ENCODE results near the gene TPCN2. TPM values are rescaled to one million over a fixed set of nuclear protein-coding genes. Genes with fewer than 3 reads are reported as not detected.

The TPCN2 gene
- total RNA-seq, 5 donors from 2014 or later (not counting 1 experiment from before 2014, with no cell fraction given): 14.9 to 34.3 (median 19.4) TPM

GRCh38 chr11:69173925-69174581 lies 125.3 kb downstream of the TPCN2 start:
- Mint-ChIP-seq H3K4me3 (no peak overlapping the region), H3K27me3 (no peaks in the 10 kb centered on the region)
- no peak for ATAC-seq (replicated peaks in 1 of 4)

GRCh38 chr11:69174841-69175240 lies 126.1 kb downstream of the TPCN2 start:
- no peaks in the 10 kb centered on the region for H3K9me3 ChIP-seq
- H3K27me3 ChIP-seq (replicated peaks in 1 of 2; ENCODE audit: control insufficient read depth in 2 of 2, extremely low read depth in 1 of 2, insufficient read depth in 2 of 2, low read length in 1 of 2): peaks cover 0 to 7% of the 10 kb centered on the region in 2 experiments
- H3K4me1 ChIP-seq (ENCODE audit: control insufficient read depth in 1 of 2, extremely low read depth in 1 of 2, insufficient read depth in 2 of 2, low read length in 2 of 2): no peaks in the 10 kb centered on the region
- CTCF ChIA-PET: no interaction called here
- POLR2A ChIA-PET: no interaction called here
- no peak overlapping the region for H3K27ac ChIP-seq (ENCODE audit: low read length)
- ATAC-seq (replicated peaks in 1 of 4): no peak
- H3K27ac Mint-ChIP-seq: no peak overlapping the region
- WGBS (ENCODE audit: insufficient coverage): no CpG with 5 or more reads among the region's 2 CpGs
- no peaks in the 10 kb centered on the region for H3K36me3 Mint-ChIP-seq
- no peaks in the 10 kb centered on the region for H3K4me1 Mint-ChIP-seq
- H3K27me3 Mint-ChIP-seq: no peaks in the 10 kb centered on the region
- no peak overlapping the region for H3K4me3 ChIP-seq (ENCODE audit: control insufficient read depth in 1 of 2, extremely low read depth in 1 of 2, low read length in 1 of 2)
- no peaks in the 10 kb centered on the region for H3K36me3 ChIP-seq (ENCODE audit: control insufficient read depth in 2 of 2, extremely low read depth in 1 of 2, insufficient read depth in 1 of 2, low read length in 1 of 2)
- H3K9me3 Mint-ChIP-seq: peaks cover 2 to 3% (median 3%) of the 10 kb centered on the region in 3 donors
- no peak for DNase-seq
- H3K4me3 Mint-ChIP-seq: no peak overlapping the region

More at GRCh38 chr11:69173925-69174581, 125.3 kb downstream of the TPCN2 start:
- no peak overlapping the region for H3K27ac Mint-ChIP-seq
- no peaks in the 10 kb centered on the region for H3K9me3 ChIP-seq
- peaks cover 2 to 3% (median 3%) of the 10 kb centered on the region in 3 donors for H3K9me3 Mint-ChIP-seq
- H3K27me3 ChIP-seq (replicated peaks in 1 of 2; ENCODE audit: control insufficient read depth in 2 of 2, extremely low read depth in 1 of 2, insufficient read depth in 2 of 2, low read length in 1 of 2): peaks cover 0 to 10% of the 10 kb centered on the region in 2 experiments
- DNase-seq: no peak
- no peaks in the 10 kb centered on the region for H3K4me1 Mint-ChIP-seq
- H3K4me1 ChIP-seq (ENCODE audit: control insufficient read depth in 1 of 2, extremely low read depth in 1 of 2, insufficient read depth in 2 of 2, low read length in 2 of 2): no peaks in the 10 kb centered on the region
- no peak overlapping the region for H3K4me3 ChIP-seq (ENCODE audit: control insufficient read depth in 1 of 2, extremely low read depth in 1 of 2, low read length in 1 of 2)
- POLR2A ChIA-PET: no interaction called here
- no peaks in the 10 kb centered on the region for H3K36me3 Mint-ChIP-seq
- H3K27ac ChIP-seq (ENCODE audit: low read length): no peak overlapping the region
- H3K36me3 ChIP-seq (ENCODE audit: control insufficient read depth in 2 of 2, extremely low read depth in 1 of 2, insufficient read depth in 1 of 2, low read length in 1 of 2): no peaks in the 10 kb centered on the region
- 97% methylated on average over 7 of the region's 8 CpGs for WGBS (ENCODE audit: insufficient coverage)
- CTCF ChIA-PET: no interaction called here

- Mint-ChIP-seq H3K9me3 (peaks cover 2 to 6% (median 5%) of the 10 kb centered on the region in 3 donors), H3K4me3 (no peak overlapping the region), H3K36me3 (no peaks in the 10 kb centered on the region), H3K4me1 (no peaks in the 10 kb centered on the region), H3K27ac (no peak overlapping the region), H3K27me3 (peaks cover 3 to 7% of the 10 kb centered on the region in 2 donors)
- ChIA-PET POLR2A (no interaction called here), CTCF (no interaction called here)
- DNase-seq: no peak
- no peaks in the 10 kb centered on the region for H3K36me3 ChIP-seq (ENCODE audit: control insufficient read depth in 2 of 2, extremely low read depth in 1 of 2, insufficient read depth in 1 of 2, low read length in 1 of 2)
- ATAC-seq (replicated peaks in 1 of 4): no peak
- peaks cover 0 to 15% of the 10 kb centered on the region in 2 experiments for H3K27me3 ChIP-seq (replicated peaks in 1 of 2; ENCODE audit: control insufficient read depth in 2 of 2, extremely low read depth in 1 of 2, insufficient read depth in 2 of 2, low read length in 1 of 2)
- H3K4me1 ChIP-seq (ENCODE audit: control insufficient read depth in 1 of 2, extremely low read depth in 1 of 2, insufficient read depth in 2 of 2, low read length in 2 of 2): no peaks in the 10 kb centered on the region
- no peak overlapping the region for H3K4me3 ChIP-seq (ENCODE audit: control insufficient read depth in 1 of 2, extremely low read depth in 1 of 2, low read length in 1 of 2)
- WGBS (ENCODE audit: insufficient coverage): 84% methylated on average over 8 of the region's 9 CpGs
- no peak overlapping the region for H3K27ac ChIP-seq (ENCODE audit: low read length)
- H3K9me3 ChIP-seq: no peaks in the 10 kb centered on the region
Measured at GRCh38 chr11:69178819-69179482, 130.2 kb downstream of the TPCN2 start.

- POLR2A ChIA-PET: no interaction called here
- no peaks in the 10 kb centered on the region for H3K4me1 Mint-ChIP-seq
- ATAC-seq (replicated peaks in 1 of 4) (no peak), DNase-seq (no peak)
- H3K27me3 ChIP-seq (replicated peaks in 1 of 2; ENCODE audit: control insufficient read depth in 2 of 2, extremely low read depth in 1 of 2, insufficient read depth in 2 of 2, low read length in 1 of 2): peaks cover 0 to 15% of the 10 kb centered on the region in 2 experiments
- peaks cover 2 to 5% (median 3%) of the 10 kb centered on the region in 3 donors for H3K9me3 Mint-ChIP-seq
- H3K4me3 ChIP-seq (ENCODE audit: control insufficient read depth in 1 of 2, extremely low read depth in 1 of 2, low read length in 1 of 2): no peak overlapping the region
- CTCF ChIA-PET: no interaction called here
- no peak overlapping the region for H3K27ac Mint-ChIP-seq
- no peak overlapping the region for H3K27ac ChIP-seq (ENCODE audit: low read length)
- 60% methylated on average over 8 of the region's 9 CpGs for WGBS (ENCODE audit: insufficient coverage)
- no peaks in the 10 kb centered on the region for H3K36me3 ChIP-seq (ENCODE audit: control insufficient read depth in 2 of 2, extremely low read depth in 1 of 2, insufficient read depth in 1 of 2, low read length in 1 of 2)
- peaks cover 3 to 7% of the 10 kb centered on the region in 2 donors for H3K27me3 Mint-ChIP-seq
- H3K9me3 ChIP-seq: no peaks in the 10 kb centered on the region
- H3K4me1 ChIP-seq (ENCODE audit: control insufficient read depth in 1 of 2, extremely low read depth in 1 of 2, insufficient read depth in 2 of 2, low read length in 2 of 2): no peaks in the 10 kb centered on the region
- H3K36me3 Mint-ChIP-seq: no peaks in the 10 kb centered on the region
- no peak overlapping the region for H3K4me3 Mint-ChIP-seq
Measured at GRCh38 chr11:69180226-69180625, 131.5 kb downstream of the TPCN2 start.

GRCh38 chr11:69180726-69181125 lies 132.0 kb downstream of the TPCN2 start:
- H3K27me3 Mint-ChIP-seq: peaks cover 3 to 7% of the 10 kb centered on the region in 2 donors
- no peaks in the 10 kb centered on the region for H3K4me1 Mint-ChIP-seq
- H3K4me3 ChIP-seq (ENCODE audit: control insufficient read depth in 1 of 2, extremely low read depth in 1 of 2, low read length in 1 of 2): no peak overlapping the region
- H3K9me3 Mint-ChIP-seq: peaks cover 0 to 3% (median 3%) of the 10 kb centered on the region in 3 donors
- no CpG with 5 or more reads among the region's 3 CpGs for WGBS (ENCODE audit: insufficient coverage)
- H3K36me3 ChIP-seq (ENCODE audit: control insufficient read depth in 2 of 2, extremely low read depth in 1 of 2, insufficient read depth in 1 of 2, low read length in 1 of 2): no peaks in the 10 kb centered on the region
- H3K4me1 ChIP-seq (ENCODE audit: control insufficient read depth in 1 of 2, extremely low read depth in 1 of 2, insufficient read depth in 2 of 2, low read length in 2 of 2): no peaks in the 10 kb centered on the region
- ATAC-seq (replicated peaks in 1 of 4): no peak
- ChIA-PET CTCF (no interaction called here), POLR2A (no interaction called here)
- H3K27ac ChIP-seq (ENCODE audit: low read length): no peak overlapping the region
- no peak overlapping the region for H3K27ac Mint-ChIP-seq
- H3K4me3 Mint-ChIP-seq: no peak overlapping the region
- H3K27me3 ChIP-seq (replicated peaks in 1 of 2; ENCODE audit: control insufficient read depth in 2 of 2, extremely low read depth in 1 of 2, insufficient read depth in 2 of 2, low read length in 1 of 2): peaks cover 0 to 15% of the 10 kb centered on the region in 2 experiments
- DNase-seq: no peak
- no peaks in the 10 kb centered on the region for H3K9me3 ChIP-seq
- no peaks in the 10 kb centered on the region for H3K36me3 Mint-ChIP-seq

- Histone ChIP-seq H3K27me3 (replicated peaks in 1 of 2; ENCODE audit: control insufficient read depth in 2 of 2, extremely low read depth in 1 of 2, insufficient read depth in 2 of 2, low read length in 1 of 2) (peaks cover 0 to 32% of the 10 kb centered on the region in 2 experiments), H3K4me3 (ENCODE audit: control insufficient read depth in 1 of 2, extremely low read depth in 1 of 2, low read length in 1 of 2) (no peak overlapping the region), H3K9me3 (no peaks in the 10 kb centered on the region), H3K4me1 (ENCODE audit: control insufficient read depth in 1 of 2, extremely low read depth in 1 of 2, insufficient read depth in 2 of 2, low read length in 2 of 2) (no peaks in the 10 kb centered on the region), H3K27ac (ENCODE audit: low read length) (no peak overlapping the region), H3K36me3 (ENCODE audit: control insufficient read depth in 2 of 2, extremely low read depth in 1 of 2, insufficient read depth in 1 of 2, low read length in 1 of 2) (no peaks in the 10 kb centered on the region)
- Mint-ChIP-seq H3K9me3 (peaks cover 7 to 11% (median 7%) of the 10 kb centered on the region in 3 donors), H3K4me3 (no peak overlapping the region), H3K36me3 (no peaks in the 10 kb centered on the region), H3K27ac (no peak overlapping the region), H3K27me3 (peaks cover 3 to 7% of the 10 kb centered on the region in 2 donors), H3K4me1 (no peaks in the 10 kb centered on the region)
- ChIA-PET CTCF (no interaction called here), POLR2A (no interaction called here)
- ATAC-seq (replicated peaks in 1 of 4) (no peak), DNase-seq (no peak)
- WGBS (ENCODE audit: insufficient coverage): 44% methylated on average over 3 of the region's 8 CpGs
Measured at GRCh38 chr11:69183613-69184012, 134.9 kb downstream of the TPCN2 start.

Data from T-cell (primary cell).